ENCODE results near the gene UGT1A9.

GRCh38 chr2:233779722-233780121, 108.0 kb downstream of the UGT1A9 start:
- no peak for TF ChIP-seq CTCF (conservative IDR thresholded peaks at IDR 0.05)
- TF ChIP-seq EZH2 (IDR thresholded peaks at IDR 0.05; ENCODE audit: low read depth): no peak

Measured in PC-9 (cell line).